ENCODE data around the gene SYT1.

- TF ChIP-seq CTCF (conservative IDR thresholded peaks at IDR 0.05; ENCODE audit: low read depth in 2 of 2), result no peak
- TF ChIP-seq NANOG (IDR thresholded peaks at IDR 0.05; ENCODE audit: borderline replicate concordance), result no peak
- TF ChIP-seq POLR2AphosphoS5 (IDR thresholded peaks at IDR 0.05; ENCODE audit: low read depth), result no peak
- no peak for TF ChIP-seq REST (IDR thresholded peaks at IDR 0.05; ENCODE audit: unreplicated experiment)
- no peak for TF ChIP-seq EZH2 (IDR thresholded peaks at IDR 0.05; ENCODE audit: low read depth, unreplicated experiment)
- TF ChIP-seq JUNB (IDR thresholded peaks at IDR 0.05; ENCODE audit: unreplicated experiment), result no peak
- TF ChIP-seq EZH2phosphoT487 (IDR thresholded peaks at IDR 0.05; ENCODE audit: unreplicated experiment), result no peak
- no peak for TF ChIP-seq CREB1 (CRISPR knock-in tag; IDR thresholded peaks at IDR 0.05; ENCODE audit: low read depth)
- no peak for TF ChIP-seq STAT1 (IDR thresholded peaks at IDR 0.05; ENCODE audit: unreplicated experiment)
- TF ChIP-seq ZNF331 (CRISPR knock-in tag; IDR thresholded peaks at IDR 0.05; ENCODE audit: low read depth), result no peak
- TF ChIP-seq ETS1 (IDR thresholded peaks at IDR 0.05), result no peak
- TF ChIP-seq ZNF462 (CRISPR knock-in tag; IDR thresholded peaks at IDR 0.05), result no peak
- TF ChIP-seq ZNF114 (CRISPR knock-in tag; IDR thresholded peaks at IDR 0.05), result no peak
Observed at GRCh38 chr12:78824918-78825317, 39.7 kb upstream of the SYT1 start.
